GM18951 (cell line): ENCODE results near the gene SHROOM3.

Source experiments
- POLR2A ChIP-seq: IDR thresholded peaks from 4 replicates; pipeline ENCODE4 v1.6.1; 2011; ENCODE audit warnings: mild to moderate bottlenecking; ENCODE audit not compliant: insufficient read length, insufficient read depth; ENCODE audit errors: extremely low read depth
- in situ Hi-C: fragments of 300-500 bp; cut with MboI; formaldehyde crosslinking; loops from one replicate; pipeline ENCODE4 v1.12.0; 2022; ENCODE audit warnings: low sequenced_read_pairs, mixed read lengths, inconsistent platforms; ENCODE audit not compliant: unreplicated experiment

Gene SHROOM3

GRCh38 chr4:76581077-76581962, 146.3 kb downstream of the SHROOM3 start:
- TF ChIP-seq POLR2A, result no peak
- in situ Hi-C loops, result no loop called here

DNA sequence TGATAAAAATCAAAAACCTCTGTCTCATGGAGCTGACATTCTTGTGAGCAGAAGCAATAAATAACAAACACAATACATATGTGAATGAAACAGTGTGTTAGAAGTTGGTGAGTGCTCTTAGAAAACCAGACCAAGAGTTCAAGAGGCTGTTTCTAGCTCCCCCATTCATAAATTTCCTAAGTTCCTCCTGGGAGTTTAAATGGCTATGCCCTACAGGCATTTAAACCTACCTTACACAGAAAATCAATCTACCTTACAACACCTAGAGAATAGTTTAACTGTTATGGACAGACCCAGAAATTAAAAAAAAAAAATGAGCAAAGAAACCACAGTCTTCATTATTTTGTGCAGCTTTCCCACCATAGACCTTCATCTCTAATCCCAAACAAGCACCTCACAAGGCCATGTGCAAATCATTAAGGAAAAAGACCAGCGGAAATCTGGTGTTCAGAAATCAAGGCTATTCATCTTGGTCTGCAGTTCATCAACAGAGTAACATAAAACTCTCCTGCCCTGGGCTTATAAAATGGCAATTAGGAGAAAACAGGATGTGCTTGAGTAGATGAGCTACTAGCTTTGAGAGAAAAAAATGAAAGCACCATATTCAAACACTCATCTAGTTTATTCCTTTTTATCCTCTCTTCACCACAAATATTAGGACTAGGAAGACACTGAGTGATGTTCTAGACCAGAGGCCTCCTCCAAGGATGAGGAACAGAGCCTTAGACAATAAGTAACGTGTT, 147.2 kb downstream of the SHROOM3 start:
- no peak for TF ChIP-seq POLR2A
- in situ Hi-C loops, result no loop called here

GRCh38 chr4:76582817-76583087, 147.7 kb downstream of the SHROOM3 start:
- in situ Hi-C loops, result no loop called here
- no peak for TF ChIP-seq POLR2A

- no peak for TF ChIP-seq POLR2A
- in situ Hi-C loops, result no loop called here
These were observed 149.5 kb downstream of the SHROOM3 start for GRCh38 chr4:76584241-76585152.

GRCh38 chr4:76585272-76585671, 150.2 kb downstream of the SHROOM3 start:
- in situ Hi-C loops, result no loop called here
- TF ChIP-seq POLR2A, result no peak

DNA sequence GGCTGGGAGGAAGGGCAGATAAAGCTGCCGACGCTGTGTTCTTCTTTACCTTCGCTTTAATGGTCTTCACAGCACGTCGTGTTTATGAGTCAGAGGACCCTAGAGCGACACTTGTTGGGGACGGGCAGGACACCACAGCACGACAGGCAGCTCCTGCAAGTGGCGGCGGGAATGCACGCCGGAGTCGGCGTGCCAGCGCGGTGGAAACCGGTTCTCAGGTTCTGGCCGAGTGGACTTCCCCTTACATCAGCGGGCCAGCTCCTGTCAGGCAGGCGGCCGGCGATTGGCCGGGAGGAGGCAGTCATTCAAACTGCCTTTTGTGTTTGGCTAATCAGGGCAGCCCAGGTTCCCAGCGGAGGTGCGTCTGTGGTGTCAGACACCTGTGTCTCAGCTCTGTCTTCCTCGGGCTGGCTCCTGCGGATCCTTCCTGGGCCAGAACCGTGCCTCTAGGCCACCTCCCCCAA, 150.9 kb downstream of the SHROOM3 start:
- in situ Hi-C loops, result no loop called here
- TF ChIP-seq POLR2A, result no peak

GRCh38 chr4:76588274-76588673, 153.2 kb downstream of the SHROOM3 start:
- in situ Hi-C loops, result no loop called here

DNA sequence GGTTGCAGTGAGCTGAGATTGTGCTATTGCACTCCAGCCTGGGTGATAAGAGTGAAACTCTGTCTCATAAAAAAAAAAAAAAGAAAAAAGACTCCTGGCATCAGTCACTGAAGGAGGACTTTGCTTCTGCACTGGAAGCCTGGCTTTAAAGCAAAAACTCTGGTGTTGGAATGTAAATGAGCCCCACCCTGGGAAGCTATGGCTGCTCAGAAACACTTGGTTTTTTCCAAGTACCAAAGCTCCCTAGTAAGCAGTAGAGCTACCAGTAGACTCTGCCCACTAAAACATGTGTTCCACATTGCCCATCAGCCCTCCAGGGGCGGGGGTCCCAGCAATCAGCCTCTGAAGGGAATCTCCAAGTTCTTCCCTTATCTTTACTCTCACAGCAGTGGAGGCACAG, 154.4 kb downstream of the SHROOM3 start:
- in situ Hi-C loops, result no loop called here
- TF ChIP-seq POLR2A, result no peak

More at GRCh38 chr4:76588274-76588673, 153.2 kb downstream of the SHROOM3 start:
- TF ChIP-seq POLR2A, result no peak

DNA sequence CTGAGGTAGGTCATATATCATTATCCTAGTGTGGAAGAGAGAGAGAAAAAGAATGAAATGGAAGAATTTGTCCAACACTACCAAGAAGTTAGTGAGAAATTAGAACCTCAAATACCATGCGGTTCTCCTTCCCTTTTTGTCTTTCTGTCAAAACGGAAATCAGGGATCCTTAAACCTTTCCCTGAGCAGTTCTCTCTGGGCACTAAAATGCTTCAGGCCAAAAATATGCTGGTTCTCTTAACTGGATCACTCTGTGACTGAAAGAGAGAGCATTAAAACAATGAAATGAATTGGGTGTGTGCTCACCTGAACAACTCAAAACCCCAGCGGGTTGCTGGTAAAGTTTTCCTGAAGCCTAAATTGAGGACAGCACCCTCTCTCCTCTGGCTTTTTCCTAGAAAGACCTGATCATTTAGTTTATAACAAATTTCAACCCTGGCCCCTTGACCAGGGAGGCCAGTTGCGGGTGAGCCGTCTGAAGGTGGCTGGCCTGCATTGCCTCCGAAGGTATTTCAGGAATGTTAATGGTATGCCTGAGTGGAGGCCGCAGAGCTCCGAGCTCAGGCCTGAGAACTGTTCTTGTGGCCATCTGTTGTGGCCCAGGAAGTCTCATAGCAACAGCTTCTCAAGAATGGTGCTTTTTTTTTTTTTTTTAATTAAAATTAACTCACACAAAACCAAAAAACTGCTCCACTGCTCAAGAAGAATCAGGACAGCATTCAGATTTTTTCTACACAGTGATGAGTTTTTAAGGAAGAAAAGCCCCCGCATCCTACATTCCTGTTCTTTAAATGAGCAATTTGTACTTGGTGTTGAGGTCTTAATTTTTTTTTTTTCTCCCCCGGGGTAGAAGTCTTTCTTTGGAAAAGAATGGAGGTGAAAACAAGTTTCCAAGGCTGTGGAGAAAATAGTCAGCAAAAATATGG, 155.1 kb downstream of the SHROOM3 start:
- TF ChIP-seq POLR2A, result no peak

GRCh38 chr4:76590798-76591281, 155.8 kb downstream of the SHROOM3 start:
- in situ Hi-C loops, result no loop called here
- no peak for TF ChIP-seq POLR2A

More for the DNA sequence above, 155.1 kb downstream of the SHROOM3 start:
- in situ Hi-C loops, result no loop called here

- in situ Hi-C loops, result no loop called here
- no peak for TF ChIP-seq POLR2A
These were observed 157.0 kb downstream of the SHROOM3 start for GRCh38 chr4:76591992-76592391.

DNA sequence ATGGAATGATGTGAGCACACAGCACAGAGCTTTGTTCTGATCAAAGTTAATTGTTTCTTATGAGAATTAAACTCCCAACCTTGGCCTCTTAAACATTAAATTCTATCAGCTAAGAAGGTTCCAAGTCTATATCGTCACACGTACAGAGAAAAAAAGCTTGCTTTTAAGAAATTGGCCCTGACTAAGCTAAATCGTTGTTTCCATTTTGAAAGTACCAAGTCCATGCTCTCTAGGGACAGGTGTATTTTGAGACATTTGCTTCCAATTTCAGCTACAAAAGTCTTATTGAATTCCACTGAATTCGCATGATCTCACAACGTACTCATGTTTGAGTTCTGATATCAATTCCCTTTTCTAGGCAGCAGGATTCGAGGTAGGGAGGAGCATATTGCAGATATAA, 157.4 kb downstream of the SHROOM3 start:
- in situ Hi-C loops, result no loop called here

More for the DNA sequence above, 157.4 kb downstream of the SHROOM3 start:
- no peak for TF ChIP-seq POLR2A
